ENCODE results near the gene C1RL. TPM values are rescaled to one million over a fixed set of nuclear protein-coding genes. Genes with fewer than 3 reads are reported as not detected.

C1RL gene
- total and polyA plus RNA-seq, 2 donors from 2014 or later = 25.2 to 147 TPM

DNA sequence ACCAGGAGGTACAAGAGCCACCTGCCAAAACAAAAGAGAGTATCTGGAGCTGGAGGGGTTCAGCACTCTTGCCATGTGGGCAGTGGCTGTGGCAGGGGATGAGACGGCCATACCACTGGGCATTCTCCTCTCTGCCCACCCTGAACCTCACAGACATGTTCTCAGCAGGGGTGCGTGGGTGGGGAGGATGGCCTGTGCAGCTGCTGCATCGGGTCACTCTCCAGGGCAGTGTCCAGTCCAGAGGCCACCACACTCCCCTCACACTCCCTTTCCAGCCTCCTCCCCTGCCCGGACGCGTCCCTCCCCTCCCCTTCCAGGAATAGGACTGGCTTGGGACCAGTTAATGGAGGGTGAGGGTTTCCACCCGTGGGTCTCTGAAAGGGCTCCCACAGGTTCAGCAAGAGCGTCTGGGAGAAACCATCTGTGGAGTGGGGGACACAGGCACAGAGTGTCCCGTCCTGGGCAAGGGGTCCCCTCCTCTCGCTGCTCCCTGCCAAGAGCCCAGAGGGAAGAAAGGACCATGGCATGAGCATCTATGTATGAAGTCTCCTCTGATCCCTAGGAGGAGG lies 17.3 kb downstream of the C1RL start:
- H3K36me3 ChIP-seq (ENCODE audit: control insufficient read depth in 2 of 3, insufficient read depth in 3 of 3, low read length in 3 of 3) = no peaks in the 10 kb centered on the region
- H3K9ac ChIP-seq (ENCODE audit: low read length in 3 of 3) = peak overlapping the region in 2 of 3 donors; percentile 48 to 70
- TF ChIP-seq CTCF (IDR thresholded peaks at IDR 0.05; ENCODE audit: borderline replicate concordance, extremely low read depth, insufficient read depth) = no peak
- peaks cover 0 to 11% (median 0%) of the 10 kb centered on the region in 3 donors for H3K4me1 ChIP-seq (ENCODE audit: control insufficient read depth in 2 of 3, insufficient read depth in 2 of 3, low read depth in 1 of 3, low read length in 3 of 3)
- no peaks in the 10 kb centered on the region for H3K27me3 ChIP-seq (ENCODE audit: control insufficient read depth, insufficient read depth, low read length)
- no peaks in the 10 kb centered on the region for H3K9me3 ChIP-seq (ENCODE audit: control insufficient read depth in 2 of 3, insufficient read depth in 1 of 3, low read length in 3 of 3)
- intact Hi-C loops (cut with DNase I) = loop anchor here (10.0 kb wide), 1 partner anchor 147 kb away; the partner anchor contains the start of genes C12orf57 and RNU7-1
- H3K4me3 ChIP-seq (ENCODE audit: low read length in 3 of 3) = peak overlapping the region; percentile 38 to 80 (median 63)
- peak; percentile 27 to 92 (median 59) for DNase-seq
- no peak for FAIRE-seq
- H3K27ac ChIP-seq (ENCODE audit: low read depth in 2 of 2, low read length in 2 of 2) = peak overlapping the region; percentile 20 to 64

GRCh38 chr12:7091171-7091570 lies 17.8 kb downstream of the C1RL start:
- Histone ChIP-seq H3K4me3 (ENCODE audit: low read length in 3 of 3) (peak overlapping the region in 2 of 3 donors; percentile 23 to 80), H3K27ac (ENCODE audit: low read depth in 2 of 2, low read length in 2 of 2) (peak overlapping the region in 1 of 2 donors; percentile 11), H3K4me1 (ENCODE audit: control insufficient read depth in 2 of 3, insufficient read depth in 2 of 3, low read depth in 1 of 3, low read length in 3 of 3) (peaks cover 0 to 11% (median 0%) of the 10 kb centered on the region in 3 donors), H3K9ac (ENCODE audit: low read length in 3 of 3) (no peak overlapping the region), H3K27me3 (ENCODE audit: control insufficient read depth, insufficient read depth, low read length) (no peaks in the 10 kb centered on the region), H3K36me3 (ENCODE audit: control insufficient read depth in 2 of 3, insufficient read depth in 3 of 3, low read length in 3 of 3) (no peaks in the 10 kb centered on the region), H3K9me3 (ENCODE audit: control insufficient read depth in 2 of 3, insufficient read depth in 1 of 3, low read length in 3 of 3) (no peaks in the 10 kb centered on the region)
- intact Hi-C loops (cut with DNase I) = loop anchor here (10.0 kb wide), 1 partner anchor 146 kb away; the partner anchor contains the start of genes C12orf57 and RNU7-1
- DNase-seq (no peak), FAIRE-seq (no peak)
- TF ChIP-seq CTCF (IDR thresholded peaks at IDR 0.05; ENCODE audit: borderline replicate concordance, extremely low read depth, insufficient read depth) = no peak

GRCh38 chr12:7090222-7090998 lies 18.6 kb downstream of the C1RL start:
- peak overlapping the region in 1 of 3 donors; percentile 23 for H3K4me3 ChIP-seq (ENCODE audit: low read length in 3 of 3)
- FAIRE-seq = no peak

More at GRCh38 chr12:7090222-7090998, 18.6 kb downstream of the C1RL start:
- Histone ChIP-seq H3K9me3 (ENCODE audit: control insufficient read depth in 2 of 3, insufficient read depth in 1 of 3, low read length in 3 of 3) (no peaks in the 10 kb centered on the region), H3K9ac (ENCODE audit: low read length in 3 of 3) (no peak overlapping the region), H3K27me3 (ENCODE audit: control insufficient read depth, insufficient read depth, low read length) (no peaks in the 10 kb centered on the region), H3K36me3 (ENCODE audit: control insufficient read depth in 2 of 3, insufficient read depth in 3 of 3, low read length in 3 of 3) (no peaks in the 10 kb centered on the region), H3K4me1 (ENCODE audit: control insufficient read depth in 2 of 3, insufficient read depth in 2 of 3, low read depth in 1 of 3, low read length in 3 of 3) (peaks cover 0 to 11% (median 0%) of the 10 kb centered on the region in 3 donors), H3K27ac (ENCODE audit: low read depth in 2 of 2, low read length in 2 of 2) (peak overlapping the region in 1 of 2 donors; percentile 11)
- intact Hi-C loops (cut with DNase I) = loop anchor here (10.0 kb wide), 1 partner anchor 146 kb away; the partner anchor contains the start of genes C12orf57 and RNU7-1
- DNase-seq = peak in 1 of 5 donors; percentile 29
- no peak for TF ChIP-seq CTCF (IDR thresholded peaks at IDR 0.05; ENCODE audit: borderline replicate concordance, extremely low read depth, insufficient read depth)

Measured in kidney (tissue), 14 donors.